Liver (tissue), 9 donors: ENCODE data around the gene ITGB1BP1. TPM values are rescaled to one million over a fixed set of nuclear protein-coding genes. Genes with fewer than 3 reads are reported as not detected.
"Not testable (repeated sequence)": the region's sequence is repeated elsewhere in the genome, so short reads cannot be mapped to it uniquely, and the experiment has no call there.

Experiments
- DNase-seq: peaks from one replicate; pipeline ENCODE4 v3.0.0-alpha.2; 2017; ENCODE audit warnings: low spot score
- H3K27ac ChIP-seq, 2 donors: one replicate each; pipeline ENCODE4 v1.7.0; 2013; ENCODE audit warnings: inconsistent platforms in 2 of 2, low read length in 2 of 2, control low read depth in 1 of 2, low read depth in 1 of 2, mild to moderate bottlenecking in 1 of 2
- H3K27me3 ChIP-seq, 4 donors: one replicate each; pipeline versions ENCODE4 v1.6.1 to v1.7.0; 2013; ENCODE audit warnings: low read length in 3 of 4, inconsistent platforms in 1 of 4, mild to moderate bottlenecking in 1 of 4, moderate library complexity in 1 of 4; ENCODE audit not compliant: control insufficient read depth in 4 of 4, insufficient read depth in 4 of 4
- H3K36me3 ChIP-seq, 4 donors: one replicate each; pipeline versions ENCODE4 v1.6.1 to v1.7.0; 2013; ENCODE audit warnings: low read length in 3 of 4, mild to moderate bottlenecking in 3 of 4, low read depth in 1 of 4, moderate library complexity in 1 of 4; ENCODE audit not compliant: control insufficient read depth in 4 of 4, insufficient read depth in 3 of 4
- H3K4me1 ChIP-seq, 4 donors: one replicate each; pipeline versions ENCODE4 v1.6.1 to v1.7.0; 2013; ENCODE audit warnings: low read length in 3 of 4, mild to moderate bottlenecking in 3 of 4, moderate library complexity in 1 of 4; ENCODE audit not compliant: control insufficient read depth in 4 of 4, insufficient read depth in 4 of 4
- H3K4me3 ChIP-seq, 3 donors: one replicate each; pipeline versions ENCODE4 v1.6.1 to v1.7.0; 2013; ENCODE audit warnings: low read length in 3 of 3, control low read depth in 1 of 3, low read depth in 1 of 3, mild to moderate bottlenecking in 1 of 3
- H3K9ac ChIP-seq, 2 donors: one replicate each; pipeline ENCODE4 v1.7.0; 2013; ENCODE audit warnings: low read length in 2 of 2, mild to moderate bottlenecking in 2 of 2, moderate library complexity in 2 of 2, control low read depth in 1 of 2, low read depth in 1 of 2
- H3K9me3 ChIP-seq, 4 donors: one replicate each; pipeline versions ENCODE4 v1.6.1 to v1.7.0; 2013; ENCODE audit warnings: low read length in 3 of 4; ENCODE audit not compliant: control insufficient read depth in 4 of 4
- ATF3 ChIP-seq: IDR thresholded peaks from 2 replicates; pipeline ENCODE4 v1.6.1; 2016; ENCODE audit warnings: antibody characterized with exemption
- EGR1 ChIP-seq, 2 donors: IDR thresholded peaks; 2 replicates each; pipeline ENCODE4 v1.6.1; 2016 to 2018; ENCODE audit warnings: antibody characterized with exemption in 2 of 2, low read depth in 2 of 2
- FOXA1 ChIP-seq: IDR thresholded peaks from 2 replicates; pipeline ENCODE4 v1.6.1; 2016; ENCODE audit warnings: antibody characterized with exemption
- GABPA ChIP-seq, 2 donors: IDR thresholded peaks in 1 of 2; conservative IDR thresholded peaks in 1 of 2; 2 replicates each; pipeline ENCODE4 v1.6.1; 2016; ENCODE audit warnings: antibody characterized with exemption in 2 of 2, mild to moderate bottlenecking in 1 of 2, moderate library complexity in 1 of 2
- JUND ChIP-seq, 2 donors: IDR thresholded peaks; 2 replicates each; pipeline ENCODE4 v1.6.1; 2016; ENCODE audit warnings: antibody characterized with exemption in 2 of 2
- MAX ChIP-seq: IDR thresholded peaks from 2 replicates; pipeline ENCODE4 v1.6.1; 2016; ENCODE audit warnings: antibody characterized with exemption
- NR2F2 ChIP-seq: IDR thresholded peaks from 2 replicates; pipeline ENCODE4 v1.6.1; 2016; ENCODE audit warnings: antibody characterized with exemption
- RAD21 ChIP-seq, 2 donors: IDR thresholded peaks; 2 replicates each; pipeline ENCODE4 v1.6.1; 2016; ENCODE audit warnings: antibody characterized with exemption in 2 of 2, mild to moderate bottlenecking in 2 of 2
- SP1 ChIP-seq: IDR thresholded peaks from 2 replicates; pipeline ENCODE4 v1.6.1; 2018; ENCODE audit warnings: antibody characterized with exemption, mild to moderate bottlenecking
- TAF1 ChIP-seq: conservative IDR thresholded peaks from 2 replicates; pipeline ENCODE4 v1.6.1; 2016; ENCODE audit warnings: antibody characterized with exemption, mild to moderate bottlenecking
- YY1 ChIP-seq: IDR thresholded peaks from 2 replicates; pipeline ENCODE4 v1.6.1; 2016; ENCODE audit warnings: antibody characterized with exemption, mild to moderate bottlenecking
- WGBS: extraction: QIAGEN DNeasy Blood & Tissue Kit; methylation state at CpG from one replicate; pipeline ENCODE4 v1.1.7; 2013; 5-methylcytosine and 5-hydroxymethylcytosine counted together
- polyA plus RNA-seq, 2 donors: library from polyadenylated mRNA; stranded (reverse) in 1 of 2; unstranded in 1 of 2; fragments of 200-250 nt in 1 of 2; fragments of >200 nt in 1 of 2; fragmentation: Nextera tagmentation in 1 of 2; extraction: Ambion mirVana in 1 of 2; gene quantifications; one replicate each; pipeline versions ENCODE4 v1.2.1 to v1.2.3, GENCODE V29; 2013 to 2015
- total RNA-seq, 2 donors: library from RNA; depleted of rRNA; stranded (reverse); fragments of >200 nt; gene quantifications; one replicate each; pipeline ENCODE4 v1.2.3, GENCODE V29; 2014
- TF ChIP-seq, protein P1 (sequence below): IDR thresholded peaks from 2 replicates; pipeline ENCODE4 v1.6.1; 2016; ENCODE audit warnings: antibody characterized with exemption, mild to moderate bottlenecking
- TF ChIP-seq, protein P2 (sequence below): fragments of 150-350 bp; IDR thresholded peaks from 2 replicates; pipeline ENCODE4 v1.5.1; 2017; ENCODE audit warnings: improper control_type of control experiment, low read depth, low read length; ENCODE audit not compliant: missing input control
- donor health status: healthy.
- donor health status: healthy.
- donor health status: healthy.
- donor health status: healthy.
- donor health status: healthy.

The ITGB1BP1 gene
- total and polyA plus RNA-seq, 4 donors, result 6.6 to 30.9 (median 13.7) TPM

- Histone ChIP-seq H3K9ac (no peak overlapping the region), H3K36me3 (peaks cover 0 to 2% (median 0%) of the 10 kb centered on the region in 4 donors), H3K27ac (no peak overlapping the region), H3K4me3 (no peak overlapping the region), H3K9me3 (no peaks in the 10 kb centered on the region), H3K27me3 (no peaks in the 10 kb centered on the region), H3K4me1 (no peaks in the 10 kb centered on the region)
- no peak for DNase-seq
- TF ChIP-seq EGR1 (IDR thresholded peaks at IDR 0.05; ENCODE audit: low read depth in 2 of 2) (no peak), JUND (IDR thresholded peaks at IDR 0.05) (no peak), TAF1 (no peak), RAD21 (IDR thresholded peaks at IDR 0.05) (no peak)
- WGBS, result 92% methylated on average over 12 of the region's 12 CpGs
These were observed 22.9 kb downstream of the ITGB1BP1 start for GRCh38 chr2:9400268-9401058.

DNA sequence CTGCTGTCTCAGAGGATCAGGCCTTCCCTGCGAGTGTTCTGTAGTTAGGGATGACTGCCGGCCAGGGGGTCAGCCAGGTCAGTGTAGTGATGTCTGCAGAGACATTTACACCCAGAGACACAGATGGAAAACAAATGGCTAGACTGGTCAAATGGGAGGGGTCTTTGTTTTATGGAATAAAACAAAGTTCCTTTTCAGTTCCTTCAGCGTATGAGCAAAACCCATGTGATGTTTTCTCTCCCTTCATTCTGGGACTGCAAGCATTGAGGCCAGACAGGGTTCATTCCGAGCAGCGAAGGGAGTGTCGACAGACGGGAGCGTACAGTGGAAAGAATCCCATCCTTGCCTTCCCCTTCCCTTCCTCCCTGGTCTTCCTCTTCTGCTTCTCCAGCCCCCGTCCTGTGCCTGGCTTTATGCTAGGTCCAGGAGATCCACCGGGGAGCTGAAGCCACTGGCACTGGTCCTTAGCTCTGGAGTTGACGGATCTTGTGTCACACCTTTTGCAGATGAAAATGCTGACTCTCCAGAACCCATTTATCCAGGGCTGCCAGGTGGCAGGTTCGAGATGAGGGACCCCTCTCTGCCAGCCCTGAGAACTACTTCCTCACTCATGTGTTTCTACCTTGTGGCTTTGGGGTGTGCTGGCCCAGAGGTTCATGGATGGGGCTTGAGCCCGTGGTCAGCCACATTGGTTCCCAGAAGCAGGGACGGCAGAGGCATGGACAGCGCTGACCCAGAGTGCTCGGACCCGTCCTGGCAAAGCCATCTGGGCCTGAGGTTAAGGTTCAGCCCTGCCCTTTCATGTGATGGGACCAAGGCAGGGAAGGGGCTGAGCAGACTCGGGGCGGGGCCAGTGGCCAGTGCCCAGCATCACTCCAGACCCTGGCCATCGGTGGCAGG is 24.2 kb downstream of the ITGB1BP1 start:
- peaks cover 0 to 4% (median 1%) of the 10 kb centered on the region in 4 donors for H3K36me3 ChIP-seq

GRCh38 chr2:9398251-9398650 is 25.1 kb downstream of the ITGB1BP1 start:
- not testable (repeated sequence) for DNase-seq, H3K9me3 ChIP-seq, H3K27me3 ChIP-seq, H3K4me1 ChIP-seq, H3K4me3 ChIP-seq, H3K9ac ChIP-seq, H3K36me3 ChIP-seq, H3K27ac ChIP-seq
- 96% methylated on average over 11 of the region's 11 CpGs for WGBS

More for the DNA sequence above, 24.2 kb downstream of the ITGB1BP1 start:
- no peak for DNase-seq
- no peaks in the 10 kb centered on the region for H3K4me1 ChIP-seq
- no peak for TF ChIP-seq SP1
- TF ChIP-seq, protein P1, sequence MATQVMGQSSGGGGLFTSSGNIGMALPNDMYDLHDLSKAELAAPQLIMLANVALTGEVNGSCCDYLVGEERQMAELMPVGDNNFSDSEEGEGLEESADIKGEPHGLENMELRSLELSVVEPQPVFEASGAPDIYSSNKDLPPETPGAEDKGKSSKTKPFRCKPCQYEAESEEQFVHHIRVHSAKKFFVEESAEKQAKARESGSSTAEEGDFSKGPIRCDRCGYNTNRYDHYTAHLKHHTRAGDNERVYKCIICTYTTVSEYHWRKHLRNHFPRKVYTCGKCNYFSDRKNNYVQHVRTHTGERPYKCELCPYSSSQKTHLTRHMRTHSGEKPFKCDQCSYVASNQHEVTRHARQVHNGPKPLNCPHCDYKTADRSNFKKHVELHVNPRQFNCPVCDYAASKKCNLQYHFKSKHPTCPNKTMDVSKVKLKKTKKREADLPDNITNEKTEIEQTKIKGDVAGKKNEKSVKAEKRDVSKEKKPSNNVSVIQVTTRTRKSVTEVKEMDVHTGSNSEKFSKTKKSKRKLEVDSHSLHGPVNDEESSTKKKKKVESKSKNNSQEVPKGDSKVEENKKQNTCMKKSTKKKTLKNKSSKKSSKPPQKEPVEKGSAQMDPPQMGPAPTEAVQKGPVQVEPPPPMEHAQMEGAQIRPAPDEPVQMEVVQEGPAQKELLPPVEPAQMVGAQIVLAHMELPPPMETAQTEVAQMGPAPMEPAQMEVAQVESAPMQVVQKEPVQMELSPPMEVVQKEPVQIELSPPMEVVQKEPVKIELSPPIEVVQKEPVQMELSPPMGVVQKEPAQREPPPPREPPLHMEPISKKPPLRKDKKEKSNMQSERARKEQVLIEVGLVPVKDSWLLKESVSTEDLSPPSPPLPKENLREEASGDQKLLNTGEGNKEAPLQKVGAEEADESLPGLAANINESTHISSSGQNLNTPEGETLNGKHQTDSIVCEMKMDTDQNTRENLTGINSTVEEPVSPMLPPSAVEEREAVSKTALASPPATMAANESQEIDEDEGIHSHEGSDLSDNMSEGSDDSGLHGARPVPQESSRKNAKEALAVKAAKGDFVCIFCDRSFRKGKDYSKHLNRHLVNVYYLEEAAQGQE, result no peak
- TF ChIP-seq FOXA1, result no peak
- TF ChIP-seq NR2F2, result no peak
- no peak for TF ChIP-seq GABPA (IDR thresholded peaks at IDR 0.05 in 1 of 2, conservative IDR thresholded peaks at IDR 0.05 in 1 of 2)
- no peak for TF ChIP-seq ATF3
- TF ChIP-seq YY1, result no peak
- TF ChIP-seq EGR1 (IDR thresholded peaks at IDR 0.05; ENCODE audit: low read depth in 2 of 2), result no peak
- TF ChIP-seq, protein P2, sequence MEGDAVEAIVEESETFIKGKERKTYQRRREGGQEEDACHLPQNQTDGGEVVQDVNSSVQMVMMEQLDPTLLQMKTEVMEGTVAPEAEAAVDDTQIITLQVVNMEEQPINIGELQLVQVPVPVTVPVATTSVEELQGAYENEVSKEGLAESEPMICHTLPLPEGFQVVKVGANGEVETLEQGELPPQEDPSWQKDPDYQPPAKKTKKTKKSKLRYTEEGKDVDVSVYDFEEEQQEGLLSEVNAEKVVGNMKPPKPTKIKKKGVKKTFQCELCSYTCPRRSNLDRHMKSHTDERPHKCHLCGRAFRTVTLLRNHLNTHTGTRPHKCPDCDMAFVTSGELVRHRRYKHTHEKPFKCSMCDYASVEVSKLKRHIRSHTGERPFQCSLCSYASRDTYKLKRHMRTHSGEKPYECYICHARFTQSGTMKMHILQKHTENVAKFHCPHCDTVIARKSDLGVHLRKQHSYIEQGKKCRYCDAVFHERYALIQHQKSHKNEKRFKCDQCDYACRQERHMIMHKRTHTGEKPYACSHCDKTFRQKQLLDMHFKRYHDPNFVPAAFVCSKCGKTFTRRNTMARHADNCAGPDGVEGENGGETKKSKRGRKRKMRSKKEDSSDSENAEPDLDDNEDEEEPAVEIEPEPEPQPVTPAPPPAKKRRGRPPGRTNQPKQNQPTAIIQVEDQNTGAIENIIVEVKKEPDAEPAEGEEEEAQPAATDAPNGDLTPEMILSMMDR, result no peak
- TF ChIP-seq MAX, result no peak
- TF ChIP-seq JUND (IDR thresholded peaks at IDR 0.05), result no peak
- no peak overlapping the region for H3K9ac ChIP-seq
- no peaks in the 10 kb centered on the region for H3K27me3 ChIP-seq
- no peak overlapping the region for H3K4me3 ChIP-seq
- no peak overlapping the region for H3K27ac ChIP-seq
- WGBS, result 93% methylated on average over 20 of the region's 20 CpGs
- no peaks in the 10 kb centered on the region for H3K9me3 ChIP-seq
